Loucy (cell line): Measurements from ENCODE around the gene FUT7.
"Not testable (repeated sequence)": the region's sequence is repeated elsewhere in the genome, so short reads cannot be mapped to it uniquely, and the experiment has no call there.

Experiments
- H2AFZ ChIP-seq: fragments of 200-600 bp; sonication (generic); 2 replicates; pipeline ENCODE4 v1.6.0; 2016; ENCODE audit warnings: antibody characterized with exemption, mild to moderate bottlenecking, low read length, moderate library complexity
- H3F3A ChIP-seq: fragments of 200-600 bp; 2 replicates; pipeline ENCODE4 v1.6.0; 2016; ENCODE audit warnings: antibody characterized with exemption, low read depth, mild to moderate bottlenecking
- H3K27me3 ChIP-seq: fragments of 200-600 bp; sonication (generic); 2 replicates; pipeline ENCODE4 v1.6.1; 2014; ENCODE audit warnings: low read length, mild to moderate bottlenecking; ENCODE audit not compliant: insufficient read depth, poor library complexity, severe bottlenecking
- H3K36me3 ChIP-seq: fragments of 200-600 bp; sonication (generic); 2 replicates; pipeline ENCODE4 v1.6.1; 2016; ENCODE audit warnings: low read length; ENCODE audit not compliant: insufficient read depth
- H3K4me1 ChIP-seq: fragments of 200-600 bp; sonication (generic); 2 replicates; pipeline ENCODE4 v1.5.1; 2014; ENCODE audit warnings: low read length, mild to moderate bottlenecking; ENCODE audit not compliant: insufficient read depth, poor library complexity, severe bottlenecking
- H3K4me2 ChIP-seq: fragments of 200-600 bp; sonication (generic); 2 replicates; pipeline ENCODE4 v1.6.0; 2014; ENCODE audit warnings: antibody characterized with exemption, low read length, low read depth, mild to moderate bottlenecking; ENCODE audit not compliant: poor library complexity, severe bottlenecking
- H3K4me3 ChIP-seq: fragments of 200-600 bp; sonication (generic); 2 replicates; pipeline ENCODE4 v1.5.1; 2014; ENCODE audit warnings: low read length, mild to moderate bottlenecking, mixed read lengths; ENCODE audit not compliant: poor library complexity, severe bottlenecking
- H3K79me2 ChIP-seq: fragments of 200-600 bp; sonication (generic); 2 replicates; pipeline ENCODE4 v1.6.1; 2014; ENCODE audit warnings: low read length; ENCODE audit not compliant: insufficient read depth
- H3K9ac ChIP-seq: fragments of 200-600 bp; sonication (generic); 2 replicates; pipeline ENCODE4 v1.6.0; 2014; ENCODE audit warnings: mild to moderate bottlenecking, low read depth, low read length, moderate library complexity; ENCODE audit not compliant: poor library complexity, severe bottlenecking
- H3K9me2 ChIP-seq: fragments of 200-600 bp; sonication (generic); replicated peaks from 2 replicates; pipeline ENCODE4 v1.6.1; 2016; ENCODE audit warnings: low read depth, low read length, mixed read lengths
- H3K9me3 ChIP-seq: fragments of 200-600 bp; sonication (generic); 2 replicates; pipeline ENCODE4 v1.6.1; 2014; ENCODE audit warnings: mild to moderate bottlenecking, antibody characterized with exemption, low read length, low read depth; ENCODE audit not compliant: insufficient read depth
- H4K20me1 ChIP-seq: fragments of 200-600 bp; sonication (generic); 2 replicates; pipeline ENCODE4 v1.6.0; 2014; ENCODE audit warnings: antibody characterized with exemption, low read length, mild to moderate bottlenecking; ENCODE audit not compliant: insufficient read depth, poor library complexity, severe bottlenecking
- EZH2phosphoT487 ChIP-seq: fragments of 200-600 bp; IDR thresholded peaks from 2 replicates; pipeline ENCODE4 v1.6.1; 2018; ENCODE audit warnings: antibody characterized with exemption, mild to moderate bottlenecking, moderate library complexity, borderline replicate concordance
- TF ChIP-seq, protein P1 (sequence below): fragments of 200-600 bp; sonication (generic); conservative IDR thresholded peaks from 2 replicates; pipeline ENCODE4 v1.5.1; 2014; ENCODE audit warnings: mild to moderate bottlenecking, antibody characterized with exemption, low read length

FUT7 gene

DNA sequence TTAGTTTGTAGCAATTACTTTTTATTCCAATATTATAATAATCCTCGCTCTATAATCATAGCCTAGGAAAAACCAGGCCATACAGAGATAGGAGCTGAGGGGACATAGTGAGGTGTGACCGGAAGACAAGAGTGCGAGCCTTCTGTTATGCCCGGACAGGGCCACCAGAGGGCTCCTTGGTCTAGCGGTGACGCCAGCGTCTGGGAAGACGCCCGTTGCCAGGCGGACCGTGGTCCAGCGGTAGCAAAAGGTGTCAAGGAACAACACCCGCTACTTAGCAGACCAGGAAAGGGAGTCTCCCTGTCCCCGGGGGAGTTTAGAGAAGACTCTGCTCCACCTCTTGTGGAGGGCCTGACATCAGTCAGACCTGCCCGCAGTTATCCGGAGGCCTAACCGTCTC lies 27.6 kb downstream of the FUT7 start:
- not testable (repeated sequence) for H3K4me3 ChIP-seq, H2AFZ ChIP-seq, H4K20me1 ChIP-seq, H3K79me2 ChIP-seq, H3K9me3 ChIP-seq, H3K9me2 ChIP-seq, H3K4me1 ChIP-seq, H3F3A ChIP-seq, H3K36me3 ChIP-seq, H3K27me3 ChIP-seq, H3K9ac ChIP-seq, H3K4me2 ChIP-seq
- TF ChIP-seq, protein P1, sequence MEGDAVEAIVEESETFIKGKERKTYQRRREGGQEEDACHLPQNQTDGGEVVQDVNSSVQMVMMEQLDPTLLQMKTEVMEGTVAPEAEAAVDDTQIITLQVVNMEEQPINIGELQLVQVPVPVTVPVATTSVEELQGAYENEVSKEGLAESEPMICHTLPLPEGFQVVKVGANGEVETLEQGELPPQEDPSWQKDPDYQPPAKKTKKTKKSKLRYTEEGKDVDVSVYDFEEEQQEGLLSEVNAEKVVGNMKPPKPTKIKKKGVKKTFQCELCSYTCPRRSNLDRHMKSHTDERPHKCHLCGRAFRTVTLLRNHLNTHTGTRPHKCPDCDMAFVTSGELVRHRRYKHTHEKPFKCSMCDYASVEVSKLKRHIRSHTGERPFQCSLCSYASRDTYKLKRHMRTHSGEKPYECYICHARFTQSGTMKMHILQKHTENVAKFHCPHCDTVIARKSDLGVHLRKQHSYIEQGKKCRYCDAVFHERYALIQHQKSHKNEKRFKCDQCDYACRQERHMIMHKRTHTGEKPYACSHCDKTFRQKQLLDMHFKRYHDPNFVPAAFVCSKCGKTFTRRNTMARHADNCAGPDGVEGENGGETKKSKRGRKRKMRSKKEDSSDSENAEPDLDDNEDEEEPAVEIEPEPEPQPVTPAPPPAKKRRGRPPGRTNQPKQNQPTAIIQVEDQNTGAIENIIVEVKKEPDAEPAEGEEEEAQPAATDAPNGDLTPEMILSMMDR, result peak; percentile 22; the same call in 1 of the 2 replicates

DNA sequence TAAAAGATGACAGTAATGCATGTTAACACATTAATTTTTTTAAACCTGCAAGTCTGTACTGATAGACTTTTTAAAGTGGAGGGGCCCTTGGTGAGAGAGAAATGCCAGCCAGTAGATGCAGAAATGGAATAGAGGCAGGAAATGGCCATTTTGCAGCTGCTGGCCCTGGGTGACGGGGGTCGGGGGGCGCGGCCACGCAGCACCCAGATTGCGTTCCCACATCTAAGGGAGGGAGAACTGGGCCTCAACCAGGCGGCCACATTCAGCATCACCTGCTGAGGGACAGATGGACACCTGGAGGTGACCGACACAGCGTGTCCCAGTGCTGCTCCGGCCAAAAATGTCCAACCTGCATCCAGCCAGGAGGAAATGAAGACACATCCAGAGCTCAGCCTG lies 29.2 kb downstream of the FUT7 start:
- no peak for TF ChIP-seq EZH2phosphoT487
- TF ChIP-seq, protein P1, result no peak
- Histone ChIP-seq H3K4me3 (no peak overlapping the region), H3K27me3 (no peaks in the 10 kb centered on the region), H3K4me2 (no peak overlapping the region), H4K20me1 (no peaks in the 10 kb centered on the region), H3F3A (no peaks in the 10 kb centered on the region), H3K9me3 (no peaks in the 10 kb centered on the region), H3K9ac (no peak overlapping the region), H3K9me2 (no peaks in the 10 kb centered on the region), H3K4me1 (peaks cover 3% of the 10 kb centered on the region), H3K36me3 (no peaks in the 10 kb centered on the region), H2AFZ (no peak overlapping the region), H3K79me2 (no peaks in the 10 kb centered on the region)

DNA sequence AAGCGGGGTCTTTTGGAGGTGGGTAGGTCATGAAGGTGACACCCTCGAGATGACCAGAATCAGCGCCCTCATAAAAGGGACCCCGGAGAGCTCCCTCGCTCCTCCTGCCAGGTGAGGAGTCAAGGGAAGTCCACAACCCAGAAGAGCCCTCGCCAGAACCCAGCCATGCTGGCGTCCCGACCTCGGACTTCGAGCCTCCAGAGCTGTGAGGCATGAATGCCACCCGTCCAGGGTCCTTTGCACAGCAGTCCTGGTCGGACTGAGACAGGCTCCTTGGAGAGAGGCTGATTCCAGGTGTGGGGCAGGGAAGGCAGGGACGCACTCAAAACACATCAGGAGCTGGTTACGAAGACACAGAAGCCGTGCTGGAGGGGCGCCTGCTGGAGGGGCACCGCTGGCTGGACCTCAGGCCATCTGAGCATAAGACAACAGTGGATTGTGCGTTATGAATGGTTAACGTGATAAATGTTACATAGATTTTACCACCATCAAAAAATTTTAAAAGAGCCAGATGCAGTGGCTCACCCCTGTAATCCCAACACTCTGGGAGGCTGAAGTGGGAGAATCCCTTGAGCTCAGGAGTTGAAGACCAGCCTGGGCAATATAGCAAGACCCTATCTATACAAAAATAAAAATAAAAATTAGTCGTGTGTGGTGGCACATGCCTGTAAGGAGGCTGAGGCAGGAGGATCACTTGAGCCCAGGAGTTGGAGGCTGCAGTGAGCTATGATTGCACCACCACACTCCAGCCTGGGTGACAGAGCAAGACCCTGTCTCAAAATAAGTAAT lies 29.8 kb downstream of the FUT7 start:
- H3K9ac ChIP-seq, result no peak overlapping the region
- H3K27me3 ChIP-seq, result no peaks in the 10 kb centered on the region
- H2AFZ ChIP-seq, result no peak overlapping the region
- H3K79me2 ChIP-seq, result no peaks in the 10 kb centered on the region
- no peaks in the 10 kb centered on the region for H3K9me2 ChIP-seq
- TF ChIP-seq, protein P1, result no peak
- TF ChIP-seq EZH2phosphoT487, result no peak
- peaks cover 3% of the 10 kb centered on the region for H3K4me1 ChIP-seq
- no peak overlapping the region for H3K4me2 ChIP-seq
- H3K36me3 ChIP-seq, result no peaks in the 10 kb centered on the region
- H3F3A ChIP-seq, result no peaks in the 10 kb centered on the region
- no peaks in the 10 kb centered on the region for H3K9me3 ChIP-seq
- no peaks in the 10 kb centered on the region for H4K20me1 ChIP-seq
- no peak overlapping the region for H3K4me3 ChIP-seq
